ENCODE measurements around the gene ZDHHC15.

DNA sequence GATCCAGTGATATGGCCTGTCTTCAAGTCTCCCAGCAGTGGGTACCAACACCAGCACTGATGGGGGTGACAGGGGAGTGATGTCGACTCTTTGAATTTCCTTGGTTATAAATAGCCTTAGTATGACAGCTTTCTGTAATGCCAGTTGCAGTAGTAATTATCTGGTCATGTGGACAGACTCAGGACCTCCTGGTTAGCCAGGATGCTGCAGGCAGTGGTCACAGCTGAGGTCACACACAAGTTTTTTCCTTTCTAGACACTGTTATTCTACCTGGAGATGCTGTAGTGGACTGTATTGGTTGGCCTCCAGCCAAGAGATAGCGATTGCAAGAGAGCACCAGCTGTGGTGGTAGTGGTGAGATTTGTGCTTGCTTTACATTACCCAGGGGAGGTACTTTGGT lies 185.3 kb downstream of the ZDHHC15 start:
- TF ChIP-seq CTCF (conservative IDR thresholded peaks at IDR 0.05; ENCODE audit: low read length), result no peak
- TF ChIP-seq EZH2phosphoT487 (IDR thresholded peaks at IDR 0.05; ENCODE audit: borderline replicate concordance, low read depth, low read length), result no peak
